ENCODE data around the gene CDC42EP1.

GRCh38 chr22:37526376-37526775 is 33.9 kb upstream of the CDC42EP1 start:
- TF ChIP-seq, protein P1, sequence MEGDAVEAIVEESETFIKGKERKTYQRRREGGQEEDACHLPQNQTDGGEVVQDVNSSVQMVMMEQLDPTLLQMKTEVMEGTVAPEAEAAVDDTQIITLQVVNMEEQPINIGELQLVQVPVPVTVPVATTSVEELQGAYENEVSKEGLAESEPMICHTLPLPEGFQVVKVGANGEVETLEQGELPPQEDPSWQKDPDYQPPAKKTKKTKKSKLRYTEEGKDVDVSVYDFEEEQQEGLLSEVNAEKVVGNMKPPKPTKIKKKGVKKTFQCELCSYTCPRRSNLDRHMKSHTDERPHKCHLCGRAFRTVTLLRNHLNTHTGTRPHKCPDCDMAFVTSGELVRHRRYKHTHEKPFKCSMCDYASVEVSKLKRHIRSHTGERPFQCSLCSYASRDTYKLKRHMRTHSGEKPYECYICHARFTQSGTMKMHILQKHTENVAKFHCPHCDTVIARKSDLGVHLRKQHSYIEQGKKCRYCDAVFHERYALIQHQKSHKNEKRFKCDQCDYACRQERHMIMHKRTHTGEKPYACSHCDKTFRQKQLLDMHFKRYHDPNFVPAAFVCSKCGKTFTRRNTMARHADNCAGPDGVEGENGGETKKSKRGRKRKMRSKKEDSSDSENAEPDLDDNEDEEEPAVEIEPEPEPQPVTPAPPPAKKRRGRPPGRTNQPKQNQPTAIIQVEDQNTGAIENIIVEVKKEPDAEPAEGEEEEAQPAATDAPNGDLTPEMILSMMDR (IDR thresholded peaks at IDR 0.05 in 4 of 5, conservative IDR thresholded peaks at IDR 0.05 in 1 of 5): no peak
- TF ChIP-seq POLR2A (IDR thresholded peaks at IDR 0.05): no peak

Data from gastrocnemius medialis (tissue), 4 donors.